Transverse colon (tissue), 3 donors: ENCODE measurements around the gene PTPRQ.

Experiments used
- EP300 ChIP-seq: sonication (generic); formaldehyde crosslinking; IDR thresholded peaks from one replicate; pipeline ENCODE4 v1.6.1; 2017; ENCODE audit warnings: antibody characterized with exemption, low read depth
- POLR2A ChIP-seq: fragments of 450-650 bp; IDR thresholded peaks from one replicate; pipeline ENCODE4 v1.6.1; 2016; ENCODE audit warnings: antibody characterized with exemption, mild to moderate bottlenecking, moderate library complexity
- TF ChIP-seq, protein P1 (sequence below), 5 experiments: fragments of 200-600 bp in 3 of 5; fragments of 450-650 bp in 2 of 5; sonication (generic) in 3 of 5; IDR thresholded peaks; 1 replicate in 2 of 5; 2 replicates in 3 of 5; pipeline ENCODE4 v1.5.1; 2016 to 2017; ENCODE audit warnings: antibody characterized with exemption in 5 of 5, inconsistent platforms in 3 of 5, mild to moderate bottlenecking in 2 of 5, moderate library complexity in 1 of 5

DNA sequence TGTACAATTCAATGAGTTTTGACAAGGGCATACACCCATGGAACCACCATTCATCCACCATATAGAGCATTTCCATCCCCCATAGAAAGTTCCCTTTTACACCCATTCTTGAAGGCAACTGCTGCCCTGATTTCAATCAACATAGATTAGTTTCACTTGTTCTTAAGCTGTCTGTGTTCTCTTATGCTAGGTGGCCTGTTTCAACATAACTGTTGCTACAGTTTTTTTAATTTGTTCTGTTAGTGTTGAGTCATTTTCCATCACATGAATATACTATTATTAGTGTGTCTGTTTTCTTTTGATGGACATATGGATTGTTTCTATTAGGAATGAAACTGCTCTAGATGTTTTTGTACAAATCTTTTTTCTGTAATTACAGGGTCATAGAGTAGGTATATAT, 123.4 kb downstream of the PTPRQ start:
- TF ChIP-seq POLR2A (no peak), EP300 (no peak)
- TF ChIP-seq, protein P1, sequence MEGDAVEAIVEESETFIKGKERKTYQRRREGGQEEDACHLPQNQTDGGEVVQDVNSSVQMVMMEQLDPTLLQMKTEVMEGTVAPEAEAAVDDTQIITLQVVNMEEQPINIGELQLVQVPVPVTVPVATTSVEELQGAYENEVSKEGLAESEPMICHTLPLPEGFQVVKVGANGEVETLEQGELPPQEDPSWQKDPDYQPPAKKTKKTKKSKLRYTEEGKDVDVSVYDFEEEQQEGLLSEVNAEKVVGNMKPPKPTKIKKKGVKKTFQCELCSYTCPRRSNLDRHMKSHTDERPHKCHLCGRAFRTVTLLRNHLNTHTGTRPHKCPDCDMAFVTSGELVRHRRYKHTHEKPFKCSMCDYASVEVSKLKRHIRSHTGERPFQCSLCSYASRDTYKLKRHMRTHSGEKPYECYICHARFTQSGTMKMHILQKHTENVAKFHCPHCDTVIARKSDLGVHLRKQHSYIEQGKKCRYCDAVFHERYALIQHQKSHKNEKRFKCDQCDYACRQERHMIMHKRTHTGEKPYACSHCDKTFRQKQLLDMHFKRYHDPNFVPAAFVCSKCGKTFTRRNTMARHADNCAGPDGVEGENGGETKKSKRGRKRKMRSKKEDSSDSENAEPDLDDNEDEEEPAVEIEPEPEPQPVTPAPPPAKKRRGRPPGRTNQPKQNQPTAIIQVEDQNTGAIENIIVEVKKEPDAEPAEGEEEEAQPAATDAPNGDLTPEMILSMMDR (IDR thresholded peaks at IDR 0.05) = no peak
